Panc1 (cell line): ENCODE data around the gene CASQ2. TPM values are rescaled to one million over a fixed set of nuclear protein-coding genes. Genes with fewer than 3 reads are reported as not detected.

Experiments used
- ATAC-seq: fragments of 200-7000 bp; cut with Tn5 transposase; 2 replicates; pipeline ENCODE4 v1.9.1; 2020; ENCODE audit warnings: mild to moderate bottlenecking, moderate library complexity
- BruUV-seq: library from RNA; stranded (reverse); fragments of 400-500 nt; replicated peaks from 2 replicates; lab custom pipeline; 2021; lab: Mats Ljungman, UMichigan
- CTCF ChIA-PET: fragments of 300-600 bp; sonication (Branson Sonifier 250); formaldehyde crosslinking; loops from one replicate; lab custom pipeline; 2022; ENCODE audit warnings: antibody characterized with exemption; lab: Charles Lee
- POLR2A ChIA-PET: fragments of 300-600 bp; sonication (Branson Sonifier 250); formaldehyde crosslinking; loops from one replicate; lab custom pipeline; 2022; ENCODE audit warnings: antibody characterized with exemption; lab: Charles Lee
- DNase-seq: peaks from one replicate; pipeline ENCODE4 v3.0.0-alpha.2; 2010; ENCODE audit warnings: low read depth, low spot score
- H3K27ac ChIP-seq: 2 replicates; pipeline ENCODE4 v1.5.1; 2011; ENCODE audit warnings: mild to moderate bottlenecking, low read length, inconsistent platforms
- H3K27me3 ChIP-seq: fragments of 200-500 bp; sonication (Bioruptor generic); 2 replicates; pipeline ENCODE4 v1.6.0; 2014; ENCODE audit warnings: low read length, inconsistent platforms; ENCODE audit not compliant: control insufficient read depth, insufficient read depth
- H3K36me3 ChIP-seq: fragments of 200-500 bp; sonication (Bioruptor generic); 2 replicates; pipeline ENCODE4 v1.5.1; 2014; ENCODE audit warnings: inconsistent platforms, mild to moderate bottlenecking, low read length, moderate library complexity; ENCODE audit not compliant: control insufficient read depth, insufficient read depth
- H3K4me1 ChIP-seq: 2 replicates; pipeline ENCODE4 v1.5.1; 2011; ENCODE audit warnings: inconsistent platforms, mild to moderate bottlenecking, low read length, moderate library complexity; ENCODE audit not compliant: control insufficient read depth, insufficient read depth
- H3K4me3 ChIP-seq, 2 experiments: 2 replicates each; pipeline ENCODE4 v1.5.1; 2011 to 2012; ENCODE audit warnings: low read depth in 2 of 2, low read length in 2 of 2, mild to moderate bottlenecking in 2 of 2, inconsistent platforms in 1 of 2, moderate library complexity in 1 of 2
- H3K9me3 ChIP-seq: fragments of 200-500 bp; sonication (Bioruptor generic); 2 replicates; pipeline ENCODE4 v1.5.1; 2014; ENCODE audit warnings: low read depth, mild to moderate bottlenecking, inconsistent platforms, low read length, moderate library complexity; ENCODE audit not compliant: control insufficient read depth, insufficient read depth
- CTCF ChIP-seq: fragments of 450-650 bp; IDR thresholded peaks from 2 replicates; pipeline ENCODE4 v1.5.1; 2017; ENCODE audit warnings: mild to moderate bottlenecking
- POLR2AphosphoS5 ChIP-seq: IDR thresholded peaks from 2 replicates; pipeline ENCODE4 v1.6.1; 2012; ENCODE audit warnings: mild to moderate bottlenecking, low read depth, low read length, moderate library complexity
- REST ChIP-seq, 2 experiments: IDR thresholded peaks; 2 replicates each; pipeline ENCODE4 v1.6.1; 2011 to 2012; ENCODE audit warnings: low read depth in 2 of 2, control low read depth in 1 of 2, low read length in 1 of 2, mild to moderate bottlenecking in 1 of 2, moderate library complexity in 1 of 2; ENCODE audit not compliant: insufficient read depth in 1 of 2
- SIN3A ChIP-seq: IDR thresholded peaks from 2 replicates; pipeline ENCODE4 v1.6.1; 2012; ENCODE audit warnings: low read depth, mild to moderate bottlenecking, low read length, moderate library complexity, borderline replicate concordance; ENCODE audit not compliant: insufficient read depth
- TCF7L2 ChIP-seq: IDR thresholded peaks from 2 replicates; pipeline ENCODE4 v1.6.1; 2011; ENCODE audit warnings: mild to moderate bottlenecking, low read depth, low read length, inconsistent platforms
- in situ Hi-C: cut with HindIII; loops from 2 replicates; pipeline ENCODE4 v1.10.0; 2016; ENCODE audit warnings: low sequenced_read_pairs, low pct_unique_long_range_greater_than_20kb
- intact Hi-C: fragments of 100-400 bp; cut with micrococcal nuclease; formaldehyde crosslinking; loops from one replicate; pipeline ENCODE4 v1.10.0; 2022; ENCODE audit not compliant: unreplicated experiment
- total RNA-seq: library from RNA; stranded (reverse); gene quantifications from one replicate; pipeline ENCODE4 v1.2.1, GENCODE V29; 2021; ENCODE audit not compliant: unreplicated experiment

CASQ2 gene
- total RNA-seq, 1 experiment from 2014 or later = not detected

- ATAC-seq (no peak), DNase-seq (no peak)
- Histone ChIP-seq H3K27me3 (no peaks in the 10 kb centered on the region), H3K9me3 (no peaks in the 10 kb centered on the region), H3K36me3 (no peaks in the 10 kb centered on the region), H3K27ac (no peak overlapping the region), H3K4me3 (no peak overlapping the region), H3K4me1 (peaks cover under 1% of the 10 kb centered on the region)
- no TSS peak for BruUV-seq
- intact Hi-C loops = no loop called here
- ChIA-PET CTCF (no interaction called here), POLR2A (no interaction called here)
- TF ChIP-seq REST (IDR thresholded peaks at IDR 0.05; ENCODE audit: insufficient read depth in 1 of 2, low read depth in 2 of 2, low read length in 1 of 2) (no peak), POLR2AphosphoS5 (no peak), TCF7L2 (no peak)
- in situ Hi-C loops = no loop called here
These were observed 91.9 kb downstream of the CASQ2 start for GRCh38 chr1:115676498-115677181.

GRCh38 chr1:115672224-115673009 lies 96.1 kb downstream of the CASQ2 start:
- ATAC-seq (no peak), DNase-seq (no peak)
- in situ Hi-C loops (no loop called here), intact Hi-C loops (no loop called here)
- Histone ChIP-seq H3K9me3 (peaks cover 11% of the 10 kb centered on the region; the same call in 1 of the 2 replicates), H3K36me3 (no peaks in the 10 kb centered on the region), H3K4me1 (peaks cover 16% of the 10 kb centered on the region), H3K27me3 (no peaks in the 10 kb centered on the region), H3K27ac (no peak overlapping the region), H3K4me3 (no peak overlapping the region)
- CTCF ChIA-PET = no interaction called here
- BruUV-seq = no TSS peak
- TF ChIP-seq REST (IDR thresholded peaks at IDR 0.05; ENCODE audit: insufficient read depth in 1 of 2, low read depth in 2 of 2, low read length in 1 of 2) (no peak), TCF7L2 (no peak), SIN3A (no peak), CTCF (no peak), POLR2AphosphoS5 (no peak)
- POLR2A ChIA-PET = no interaction called here
